A549 (cell line): ENCODE measurements around the gene C1S. TPM values are rescaled to one million over a fixed set of nuclear protein-coding genes. Genes with fewer than 3 reads are reported as not detected.

Source experiments
- ATAC-seq, 2 experiments: fragments of 200-7000 bp in 1 of 2; fragments of >200 bp in 1 of 2; cut with Nextera tagmentation in 1 of 2; cut with Tn5 transposase in 1 of 2; 3 replicates each; pipeline versions ENCODE4 v1.8.0 to v1.9.1; 2018 to 2020; ENCODE audit warnings: mild to moderate bottlenecking in 1 of 2, moderate library complexity in 1 of 2
- CTCF ChIA-PET: fragments of 300-600 bp; sonication (Branson Sonifier 250); formaldehyde crosslinking; extraction: SDS; loops from one replicate; lab custom pipeline; 2021; ENCODE audit warnings: antibody characterized with exemption, inconsistent platforms; lab: Yijun Ruan, JAX
- POLR2A ChIA-PET: fragments of 350-600 bp; formaldehyde crosslinking; extraction: SDS; loops from one replicate; lab custom pipeline; 2021; ENCODE audit warnings: antibody characterized with exemption, inconsistent platforms; lab: Yijun Ruan, JAX
- DNase-seq, 2 experiments: peaks; one replicate each; pipeline versions ENCODE4 v3.0.0 to v3.0.0-alpha.2; 2011 to 2016; ENCODE audit warnings: low read depth in 1 of 2, low spot score in 1 of 2
- FAIRE-seq: peaks from 2 replicates; lab custom pipeline; 2011; peaks lifted over from hg19 to GRCh38; lab: Jason Lieb, UNC
- H3K27ac ChIP-seq, 2 experiments: fragments of >200 bp; sonication (Bioruptor Twin); formaldehyde crosslinking; 3 replicates each; pipeline ENCODE4 v1.5.1; 2016 to 2017
- H3K4me1 ChIP-seq: fragments of >200 bp; sonication (Bioruptor Twin); formaldehyde crosslinking; 3 replicates; pipeline ENCODE4 v1.6.1; 2016
- H3K4me2 ChIP-seq: fragments of >200 bp; sonication (Bioruptor Twin); formaldehyde crosslinking; 3 replicates; pipeline ENCODE4 v1.6.1; 2016
- H3K4me3 ChIP-seq: fragments of >200 bp; sonication (Bioruptor Twin); formaldehyde crosslinking; 3 replicates; pipeline ENCODE4 v1.5.1; 2016
- H3K9me3 ChIP-seq: fragments of >200 bp; sonication (Bioruptor Twin); formaldehyde crosslinking; 3 replicates; pipeline ENCODE4 v1.6.1; 2016
- CBX8 ChIP-seq: fragments of 200-600 bp; sonication (generic); IDR thresholded peaks from 2 replicates; pipeline ENCODE4 v1.6.1; 2016
- CEBPB ChIP-seq, 2 experiments: fragments of >200 bp in 1 of 2; sonication (Bioruptor Twin) in 1 of 2; formaldehyde crosslinking in 1 of 2; IDR thresholded peaks; 2 replicates each; pipeline ENCODE4 v1.6.1; 2012 to 2016
- CHD2 ChIP-seq: fragments of 150-350 bp; IDR thresholded peaks from 2 replicates; pipeline ENCODE4 v1.6.1; 2014; ENCODE audit warnings: low read length; ENCODE audit not compliant: partially characterized antibody
- CHD4 ChIP-seq: fragments of 200-600 bp; sonication (generic); IDR thresholded peaks from 2 replicates; pipeline ENCODE4 v1.6.1; 2016; ENCODE audit warnings: antibody characterized with exemption, mild to moderate bottlenecking, borderline replicate concordance
- CTCF ChIP-seq: fragments of >200 bp; sonication (Bioruptor Twin); formaldehyde crosslinking; IDR thresholded peaks from 3 replicates; pipeline ENCODE4 v1.5.1; 2016
- E2F6 ChIP-seq: IDR thresholded peaks from 2 replicates; pipeline ENCODE4 v1.6.1; 2012; ENCODE audit warnings: low read depth, borderline replicate concordance
- FOSL2 ChIP-seq, 2 experiments: fragments of 450-650 bp in 1 of 2; fragments of >200 bp in 1 of 2; sonication (Bioruptor Twin) in 1 of 2; formaldehyde crosslinking; IDR thresholded peaks; 2 replicates each; pipeline versions ENCODE4 v1.5.0 to v1.6.1; 2016 to 2020; ENCODE audit warnings: mild to moderate bottlenecking in 1 of 2, moderate library complexity in 1 of 2
- GATA3 ChIP-seq: IDR thresholded peaks from 2 replicates; pipeline ENCODE4 v1.6.1; 2012; ENCODE audit warnings: borderline replicate concordance
- HDAC2 ChIP-seq: fragments of 200-600 bp; sonication (generic); IDR thresholded peaks from 2 replicates; pipeline ENCODE4 v1.6.1; 2016
- HEYL ChIP-seq: fragments of 250-450 bp; sonication (Bioruptor Pico); IDR thresholded peaks from 2 replicates; pipeline ENCODE4 v1.8.0; 2021; ENCODE audit warnings: mild to moderate bottlenecking, moderate library complexity
- HMGXB4 ChIP-seq: fragments of 250-450 bp; sonication (Bioruptor Pico); IDR thresholded peaks from 2 replicates; pipeline ENCODE4 v1.5.0; 2021; ENCODE audit warnings: mild to moderate bottlenecking, moderate library complexity, borderline replicate concordance
- HOXB13 ChIP-seq: fragments of 250-450 bp; sonication (Bioruptor Pico); IDR thresholded peaks from 2 replicates; pipeline ENCODE4 v1.5.0; 2020; ENCODE audit warnings: low read depth, mild to moderate bottlenecking, moderate library complexity
- HOXB5 ChIP-seq: fragments of 250-450 bp; sonication (Bioruptor Pico); IDR thresholded peaks from 2 replicates; pipeline ENCODE4 v1.5.0; 2020; ENCODE audit warnings: mild to moderate bottlenecking, moderate library complexity
- POLR2A ChIP-seq: IDR thresholded peaks from 2 replicates; pipeline ENCODE4 v1.6.1; 2012; ENCODE audit warnings: mild to moderate bottlenecking, low read length
- RAD21 ChIP-seq, 2 experiments: fragments of >200 bp in 1 of 2; sonication (Bioruptor Twin) in 1 of 2; formaldehyde crosslinking in 1 of 2; IDR thresholded peaks in 1 of 2; conservative IDR thresholded peaks in 1 of 2; 2 replicates in 1 of 2; 3 replicates in 1 of 2; pipeline ENCODE4 v1.6.1; 2012 to 2018; ENCODE audit warnings: inconsistent platforms in 1 of 2
- RARB ChIP-seq: fragments of 250-450 bp; sonication (Bioruptor Pico); IDR thresholded peaks from 2 replicates; pipeline ENCODE4 v1.8.0; 2021; ENCODE audit warnings: mild to moderate bottlenecking, moderate library complexity
- RCOR1 ChIP-seq: fragments of 150-350 bp; IDR thresholded peaks from 2 replicates; pipeline ENCODE4 v1.6.1; 2014; ENCODE audit warnings: antibody characterized with exemption, low read length, low read depth
- SMC3 ChIP-seq: fragments of >200 bp; sonication (Bioruptor Twin); formaldehyde crosslinking; IDR thresholded peaks from 3 replicates; pipeline ENCODE4 v1.6.1; 2018; ENCODE audit warnings: inconsistent platforms
- TP53 ChIP-seq: fragments of 250-450 bp; sonication (Bioruptor Pico); IDR thresholded peaks from 2 replicates; pipeline ENCODE4 v1.5.0; 2021; ENCODE audit warnings: mild to moderate bottlenecking, moderate library complexity
- ZNF302 ChIP-seq: fragments of 250-450 bp; sonication (Bioruptor Pico); IDR thresholded peaks from 2 replicates; pipeline ENCODE4 v1.9.0; 2021; ENCODE audit warnings: inconsistent platforms, mild to moderate bottlenecking, moderate library complexity
- WGBS: methylation state at CpG from one replicate; pipeline ENCODE4 v1.1.6; 2017; ENCODE audit errors: missing lambda C conversion rate; 5-methylcytosine and 5-hydroxymethylcytosine counted together
- polyA plus RNA-seq, 4 experiments: library from polyadenylated mRNA; depleted of rRNA in 3 of 4; stranded (reverse); fragments of >200 nt; fragmentation: RNase III in 1 of 4; extraction: RNeasy Plus Mini Kit Qiagen cat#74134 plus additional on column Dnase treatment in 1 of 4; gene quantifications; 2 replicates in 3 of 4; 3 replicates in 1 of 4; pipeline ENCODE4 v1.2.3, GENCODE V29; 2011 to 2017

The C1S gene
- polyA plus RNA-seq, 2 of the 4 experiments (the other 2 are of a cell fraction), result 65.5 to 107 TPM

- ChIA-PET CTCF (interaction anchor here (0.8 to 13.4 kb wide), 15 partner anchors 8 to 218 kb away, joined by 3 to 197 read pairs (median 4); partner anchors contain the start of genes C12orf57, C1RL, C1S and LPCAT3), POLR2A (interaction anchor here (1.5 to 3.6 kb wide), 3 partner anchors 10 to 30 kb away, joined by 5 to 19 read pairs (median 9); partner anchors contain the start of gene C1S)
- ATAC-seq (no peak), DNase-seq (no peak), FAIRE-seq (no peak)
- Histone ChIP-seq H3K4me2 (no peak overlapping the region), H3K4me1 (peaks cover 17% of the 10 kb centered on the region; the same call in 2 of the 3 replicates), H3K9me3 (no peaks in the 10 kb centered on the region), H3K4me3 (no peak overlapping the region), H3K27ac (peak overlapping the region; percentile 30 to 91; a peak in 4 of 6 replicates)
- no peak for TF ChIP-seq E2F6
- TF ChIP-seq GATA3, result no peak
- no peak for TF ChIP-seq RAD21 (conservative IDR thresholded peaks at IDR 0.05 in 1 of 2, IDR thresholded peaks at IDR 0.05 in 1 of 2)
- no peak for TF ChIP-seq CEBPB (IDR thresholded peaks at IDR 0.05)
- no peak for TF ChIP-seq HMGXB4 (CRISPR knock-in tag)
- no peak for TF ChIP-seq HOXB13
- TF ChIP-seq RARB (CRISPR knock-in tag), result no peak
- WGBS, result 90% methylated on average over 16 of the region's 16 CpGs
These were observed 29.9 kb downstream of the C1S start for GRCh38 chr12:7090222-7090998.

GRCh38 chr12:7091171-7091570 lies 30.7 kb downstream of the C1S start:
- no peak overlapping the region for H3K4me3 ChIP-seq
- ATAC-seq (no peak), DNase-seq (no peak), FAIRE-seq (no peak)
- no peak for TF ChIP-seq CHD4
- H3K4me2 ChIP-seq, result peak overlapping the region; percentile 79
- H3K9me3 ChIP-seq, result no peaks in the 10 kb centered on the region
- 87% methylated on average over 7 of the region's 7 CpGs for WGBS
- POLR2A ChIA-PET, result interaction anchor here (1.5 to 3.6 kb wide), 2 partner anchors 11 to 30 kb away, joined by 5 to 19 read pairs; partner anchors contain the start of gene C1S
- H3K4me1 ChIP-seq, result peaks cover 20% of the 10 kb centered on the region; the same call in 2 of the 3 replicates
- H3K27ac ChIP-seq, result peak overlapping the region; percentile 85 to 91
- CTCF ChIA-PET, result interaction anchor here (0.5 to 13.4 kb wide), 16 partner anchors 9 to 147 kb away, joined by 3 to 197 read pairs (median 5); partner anchors contain the start of genes C12orf57, C1RL, C1S and LPCAT3

- 55% methylated on average over 10 of the region's 10 CpGs for WGBS
- peak overlapping the region; percentile 85 to 91 for H3K27ac ChIP-seq
- peak overlapping the region; percentile 79 for H3K4me2 ChIP-seq
- CTCF ChIA-PET, result interaction anchor here (0.5 to 13.4 kb wide), 18 partner anchors 10 to 147 kb away, joined by 3 to 197 read pairs (median 5); partner anchors contain the start of genes C12orf57, C1RL, C1S and LPCAT3
- POLR2A ChIA-PET, result interaction anchor here (0.6 to 3.6 kb wide), 3 partner anchors 12 to 31 kb away, joined by 4 to 19 read pairs (median 5); partner anchors contain the start of gene C1S
- H3K9me3 ChIP-seq, result no peaks in the 10 kb centered on the region
- peak overlapping the region; percentile 37 for H3K4me3 ChIP-seq
- no peak for FAIRE-seq
- ATAC-seq, result peak; percentile 8 to 52; a peak in 4 of 6 replicates
- TF ChIP-seq POLR2A, result peak; percentile 12; the same call in 1 of the 2 replicates
- no peak for TF ChIP-seq HDAC2
- no peak for TF ChIP-seq RCOR1
- H3K4me1 ChIP-seq, result peaks cover 20% of the 10 kb centered on the region; the same call in 2 of the 3 replicates
- no peak for DNase-seq
These were observed 31.2 kb downstream of the C1S start for GRCh38 chr12:7091660-7092228.

GRCh38 chr12:7092229-7092985 lies 31.9 kb downstream of the C1S start, which contains the start of gene C1R:
TSS of gene C1R (minus strand) at chr12:7092445. CDS start at chr12:7092388, 57 bp downstream.
- DNase-seq (peak; percentile 69 to 72), FAIRE-seq (peak; percentile 7), ATAC-seq (peak; percentile 52 to 80)
- WGBS, result 24% methylated on average over 16 of the region's 16 CpGs
- H3K4me3 ChIP-seq, result peak within 1 kb of the TSS; percentile 37
- peaks cover 20% of the 10 kb centered on the region; the same call in 2 of the 3 replicates for H3K4me1 ChIP-seq
- ChIA-PET CTCF (interaction anchor here (0.5 to 13.4 kb wide), 23 partner anchors 10 to 161 kb away, joined by 3 to 197 read pairs (median 4); partner anchors contain the start of genes C1RL and C1S), POLR2A (interaction anchor here (0.6 to 3.6 kb wide), 3 partner anchors 18 to 32 kb away, joined by 3 to 19 read pairs (median 4); partner anchors contain the start of gene C1S)
- no peaks in the 10 kb centered on the region for H3K9me3 ChIP-seq
- peak within 1 kb of the TSS; percentile 79 for H3K4me2 ChIP-seq
- H3K27ac ChIP-seq, result peak within 1 kb of the TSS; percentile 85 to 91
- TF ChIP-seq TP53 (CRISPR knock-in tag) (peak; percentile 47; the same call in 1 of the 2 replicates), HOXB5 (CRISPR knock-in tag) (no peak), HEYL (CRISPR knock-in tag) (no peak), RAD21 (conservative IDR thresholded peaks at IDR 0.05 in 1 of 2, IDR thresholded peaks at IDR 0.05 in 1 of 2) (peak; percentile 88 to 92), HOXB13 (no peak; the same call in 1 of the 2 replicates), POLR2A (no peak), CTCF (peak; percentile 92), FOSL2 (IDR thresholded peaks at IDR 0.05) (no peak), FOSL2 (CRISPR knock-in tag; IDR thresholded peaks at IDR 0.05) (0 out of 2 replicates have a peak, but pooled peaks have one; percentile 3), SMC3 (peak; percentile 93), ZNF302 (CRISPR knock-in tag) (no peak), CHD2 (no peak), CBX8 (no peak)
